D341Med (cell line): Measurements from ENCODE around the gene SLC14A1.

ENCODE experiments used
- DNase-seq: peaks from one replicate; pipeline ENCODE4 v3.0.0; 2012; ENCODE audit warnings: low spot score

SLC14A1 gene

DNA sequence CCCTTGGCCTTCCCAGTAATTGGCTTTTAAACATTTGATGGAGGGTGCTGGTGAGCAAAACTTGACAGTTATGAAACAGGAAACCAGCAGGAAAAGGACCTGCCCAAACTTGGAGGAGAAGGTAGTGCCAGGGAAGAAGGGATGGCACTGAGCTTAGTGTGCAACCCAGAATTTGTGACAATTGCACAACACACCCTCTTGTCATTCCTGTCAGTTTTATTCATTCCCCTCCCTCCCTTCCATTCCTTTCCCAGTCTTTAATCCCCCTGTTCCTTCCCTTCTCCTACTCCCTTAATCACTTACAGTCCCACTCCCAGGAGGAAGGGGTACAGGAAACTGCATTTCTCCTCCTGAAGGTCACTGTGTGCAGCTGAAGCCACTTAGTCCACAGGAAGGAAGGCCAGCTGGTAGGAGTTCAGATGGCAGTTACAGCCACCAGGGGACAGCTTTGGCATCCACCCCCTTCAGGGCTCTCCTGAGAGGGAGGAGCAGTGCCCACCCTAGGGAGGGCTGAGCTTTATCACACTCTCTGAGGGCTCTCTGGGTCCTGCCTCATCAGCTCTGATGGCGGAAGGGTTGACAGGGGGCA lies 77.5 kb downstream of the SLC14A1 start:
- no peak for DNase-seq
